DOHH2 (cell line): ENCODE results near the gene AIRE.
"Not testable (repeated sequence)": the region's sequence is repeated elsewhere in the genome, so short reads cannot be mapped to it uniquely, and the experiment has no call there.

Experiments
- CTCF ChIP-seq: fragments of 200-600 bp; sonication (generic); IDR thresholded peaks from one replicate; pipeline ENCODE4 v1.5.1; 2014; ENCODE audit warnings: antibody characterized with exemption, mild to moderate bottlenecking, low read depth, low read length; ENCODE audit not compliant: poor library complexity, severe bottlenecking
- EZH2phosphoT487 ChIP-seq: fragments of 200-600 bp; sonication (generic); IDR thresholded peaks from 2 replicates; pipeline ENCODE4 v1.6.1; 2017; ENCODE audit warnings: borderline replicate concordance, mild to moderate bottlenecking, antibody characterized with exemption, low read length, moderate library complexity, mixed read lengths

- not testable (repeated sequence) for TF ChIP-seq CTCF, EZH2phosphoT487
These were observed 57.3 kb downstream of the AIRE start for GRCh38 chr21:44342981-44343380.
